Bone marrow (tissue), 2 donors: ENCODE measurements around the gene HOXB9.
A peak's percentile ranks its signal among the peaks of the same experiment; 100 is the strongest.

ENCODE experiments used
- DNase-seq, 2 donors: peaks; one replicate each; lab custom pipeline; 2025; lab: John Stamatoyannopoulos, UW

Gene HOXB9

DNA sequence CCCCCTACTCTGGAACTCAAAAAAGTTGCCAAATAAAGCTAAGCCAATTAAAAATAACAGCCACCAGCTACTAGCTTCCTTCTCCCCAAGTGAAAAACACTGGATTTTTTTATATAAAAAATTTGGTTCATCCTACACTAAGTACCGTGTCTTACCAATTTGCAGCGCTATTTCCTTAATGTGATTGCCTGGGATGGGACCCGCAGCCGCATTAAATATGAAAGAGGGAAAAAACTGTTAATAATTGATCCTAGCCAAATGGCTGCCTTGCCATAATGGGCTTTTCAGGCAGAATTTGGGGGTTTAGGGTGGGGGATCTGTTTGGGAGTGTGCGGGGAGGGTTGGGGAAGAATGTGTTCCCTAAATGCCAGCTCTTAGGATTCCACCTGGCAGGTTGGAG, 2.0 kb downstream of the HOXB9 start:
- no peak for DNase-seq

DNA sequence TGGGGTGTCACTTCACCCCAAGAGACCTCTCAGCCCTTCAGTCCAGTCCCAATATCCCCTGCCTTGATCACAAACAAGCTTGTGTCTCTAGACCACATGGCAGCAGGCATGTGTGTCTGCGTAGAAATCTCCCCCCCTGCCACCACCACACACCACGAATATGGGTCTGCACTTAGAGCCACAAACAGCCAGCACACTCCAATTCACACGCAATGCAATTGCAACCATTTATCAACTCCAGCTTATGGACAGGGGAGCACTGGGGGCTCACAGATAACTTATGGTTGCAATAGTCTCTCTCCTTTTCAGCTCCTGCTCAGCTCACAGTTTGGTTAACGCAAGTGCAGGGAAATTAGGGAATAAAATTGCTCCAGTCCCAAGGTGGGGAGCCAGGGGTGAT, 2.6 kb downstream of the HOXB9 start:
- DNase-seq, result no peak

DNA sequence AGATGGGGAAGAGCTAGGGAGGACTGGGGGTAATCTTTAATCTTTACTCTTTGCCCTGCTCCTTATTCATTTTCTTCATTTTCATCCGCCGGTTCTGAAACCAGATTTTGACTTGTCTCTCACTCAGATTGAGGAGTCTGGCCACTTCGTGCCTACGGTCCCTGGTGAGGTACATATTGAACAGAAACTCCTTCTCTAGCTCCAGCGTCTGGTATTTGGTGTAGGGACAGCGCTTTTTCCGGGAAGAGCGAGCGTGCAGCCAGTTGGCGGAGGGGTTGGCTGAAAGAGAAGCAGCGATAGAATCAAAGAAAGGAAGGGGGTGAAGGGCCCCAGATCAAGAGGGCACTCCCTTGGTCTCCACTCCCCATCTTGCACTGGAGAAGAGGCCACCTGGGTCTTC, 3.3 kb downstream of the HOXB9 start:
- no peak for DNase-seq

DNA sequence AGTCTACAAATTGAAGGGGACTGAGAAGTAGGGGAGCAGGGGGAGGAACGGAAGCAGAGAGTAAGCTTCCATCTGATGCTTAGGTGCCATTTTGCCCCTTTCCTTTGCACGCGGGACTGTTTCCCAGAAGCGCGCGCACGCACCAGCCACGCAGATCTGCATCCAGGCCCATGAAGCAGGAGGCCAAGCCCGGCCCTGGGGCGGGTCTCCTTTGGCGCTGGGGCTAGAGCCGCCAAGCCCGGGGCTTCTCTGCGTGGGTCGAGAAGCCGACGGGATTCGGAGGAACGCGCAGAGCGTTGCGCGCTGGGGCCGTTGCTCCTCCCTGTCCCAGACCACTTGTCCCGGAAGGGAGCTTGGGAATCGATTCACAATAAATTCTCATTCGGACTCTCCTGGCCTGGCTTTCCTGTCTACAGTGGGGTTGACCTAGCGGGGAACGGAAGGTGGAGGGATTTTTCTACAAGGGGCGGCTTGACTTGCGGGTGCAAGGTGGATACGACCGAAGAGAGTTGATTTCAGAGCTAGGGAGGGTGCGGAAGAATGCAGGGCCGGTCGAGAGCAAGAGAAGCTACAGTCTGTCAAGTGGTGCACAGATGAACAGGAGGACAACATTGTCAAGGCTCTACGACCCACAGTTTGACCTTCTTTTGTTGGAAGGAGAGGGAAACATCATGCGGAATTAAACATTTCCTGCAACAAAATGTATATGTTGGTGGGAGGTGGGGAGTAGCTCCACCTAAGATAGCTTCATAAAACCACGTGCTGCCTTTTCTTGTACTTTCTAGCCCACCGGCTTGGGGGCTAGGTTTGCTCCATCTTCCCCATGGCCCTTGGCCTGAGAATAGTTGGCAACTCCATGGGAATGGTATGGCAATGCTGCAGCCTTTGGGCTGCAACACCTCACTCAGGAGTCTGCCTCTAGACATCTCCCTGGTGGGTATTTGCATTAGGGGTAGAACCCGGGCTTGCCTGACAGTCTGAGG, 4.5 kb downstream of the HOXB9 start:
- DNase-seq, result no peak

DNA sequence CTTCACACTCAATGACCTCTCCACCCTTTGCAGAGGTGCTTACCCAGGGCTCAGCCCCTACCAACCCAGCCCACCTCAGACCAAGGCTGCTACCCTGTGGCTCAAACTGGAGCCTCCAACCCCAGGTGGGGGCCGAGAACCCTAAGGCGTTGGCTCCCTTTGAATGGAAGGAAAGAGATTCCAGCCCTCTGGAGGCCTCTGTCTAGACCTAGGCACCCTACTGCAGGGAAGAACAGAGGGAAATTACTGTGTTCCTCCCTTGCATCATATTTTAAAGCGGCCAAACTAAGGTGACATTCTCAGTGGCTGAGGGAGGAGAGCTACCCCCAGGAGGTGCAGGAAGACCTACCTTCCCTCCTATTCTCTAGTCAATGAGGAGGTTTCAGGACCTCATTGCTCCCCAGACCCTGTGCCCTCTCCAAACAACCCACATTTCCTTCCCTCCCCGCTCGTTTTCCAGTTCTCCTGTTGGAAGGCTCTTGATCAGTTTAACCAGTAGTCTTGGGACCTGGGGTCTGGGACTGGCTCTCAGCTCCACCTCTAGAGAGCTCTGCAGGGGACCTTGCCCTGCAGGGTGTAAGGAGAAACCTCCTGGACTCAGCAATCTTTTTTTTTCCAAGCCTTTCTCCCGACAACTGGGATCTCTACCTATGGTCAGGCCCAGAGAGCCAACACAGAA, 5.6 kb downstream of the HOXB9 start:
- no peak for DNase-seq

DNA sequence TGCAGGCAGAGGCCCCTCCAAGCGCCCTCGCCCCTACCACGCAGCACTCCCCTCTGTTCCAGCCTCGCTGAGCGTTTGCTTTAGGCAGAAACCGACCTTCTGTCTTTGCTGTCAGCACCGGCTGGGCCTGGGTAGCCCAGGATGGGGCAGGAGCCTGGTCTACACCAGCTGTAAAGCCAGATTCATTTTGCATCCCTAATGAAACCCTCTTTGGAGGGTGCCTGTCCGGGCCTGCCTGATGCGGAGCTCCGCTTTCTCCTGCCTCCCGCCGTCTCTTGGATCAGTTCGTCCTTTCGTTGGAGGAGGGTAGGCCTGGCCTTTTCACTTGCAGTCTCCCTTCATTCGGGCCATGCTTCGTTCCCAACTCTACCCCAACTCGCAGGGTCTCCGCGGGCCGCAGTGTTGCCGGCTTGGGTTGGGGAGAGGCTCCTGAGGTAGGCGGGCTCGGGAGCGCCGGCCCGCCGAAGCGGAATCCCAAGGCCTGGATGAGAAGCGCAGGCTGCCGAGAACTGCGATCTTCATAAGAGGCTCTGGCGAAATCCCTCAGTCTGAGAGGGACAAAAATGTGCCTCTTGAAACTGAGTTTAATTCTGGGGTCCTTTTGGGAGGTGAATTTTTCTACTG, 6.2 kb downstream of the HOXB9 start:
- no peak for DNase-seq

DNA sequence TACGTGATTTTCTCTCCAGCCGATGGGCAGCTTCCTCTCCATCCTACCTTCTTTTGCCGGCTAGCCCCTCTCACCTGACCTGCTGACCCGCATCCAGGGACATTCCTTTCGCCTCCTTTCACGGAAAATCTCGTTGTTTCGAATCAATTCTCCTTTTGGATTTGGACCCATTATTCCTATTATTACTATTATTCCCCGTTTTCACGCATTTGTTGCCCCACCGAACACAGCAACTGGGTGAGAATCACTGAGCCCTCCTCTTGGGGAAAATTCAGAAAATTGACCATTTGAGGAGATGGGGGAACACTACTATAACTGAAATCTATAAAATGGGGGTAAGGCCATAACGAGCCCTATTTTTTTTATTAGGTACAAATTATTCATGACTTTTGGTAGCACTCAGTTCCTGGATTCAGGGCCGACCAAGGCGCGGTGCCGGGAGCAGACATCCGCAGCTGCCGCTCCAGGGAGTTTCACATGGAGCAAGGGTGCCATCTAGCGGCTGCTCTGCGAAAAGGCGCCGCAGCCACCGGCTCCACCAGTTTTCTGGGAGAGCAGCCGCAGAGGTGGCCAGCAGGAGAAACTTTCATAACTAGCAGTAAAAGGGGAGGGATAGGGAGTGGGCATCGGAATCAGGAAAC, 7.8 kb downstream of the HOXB9 start:
- DNase-seq, result peak; percentile 44 to 64

DNA sequence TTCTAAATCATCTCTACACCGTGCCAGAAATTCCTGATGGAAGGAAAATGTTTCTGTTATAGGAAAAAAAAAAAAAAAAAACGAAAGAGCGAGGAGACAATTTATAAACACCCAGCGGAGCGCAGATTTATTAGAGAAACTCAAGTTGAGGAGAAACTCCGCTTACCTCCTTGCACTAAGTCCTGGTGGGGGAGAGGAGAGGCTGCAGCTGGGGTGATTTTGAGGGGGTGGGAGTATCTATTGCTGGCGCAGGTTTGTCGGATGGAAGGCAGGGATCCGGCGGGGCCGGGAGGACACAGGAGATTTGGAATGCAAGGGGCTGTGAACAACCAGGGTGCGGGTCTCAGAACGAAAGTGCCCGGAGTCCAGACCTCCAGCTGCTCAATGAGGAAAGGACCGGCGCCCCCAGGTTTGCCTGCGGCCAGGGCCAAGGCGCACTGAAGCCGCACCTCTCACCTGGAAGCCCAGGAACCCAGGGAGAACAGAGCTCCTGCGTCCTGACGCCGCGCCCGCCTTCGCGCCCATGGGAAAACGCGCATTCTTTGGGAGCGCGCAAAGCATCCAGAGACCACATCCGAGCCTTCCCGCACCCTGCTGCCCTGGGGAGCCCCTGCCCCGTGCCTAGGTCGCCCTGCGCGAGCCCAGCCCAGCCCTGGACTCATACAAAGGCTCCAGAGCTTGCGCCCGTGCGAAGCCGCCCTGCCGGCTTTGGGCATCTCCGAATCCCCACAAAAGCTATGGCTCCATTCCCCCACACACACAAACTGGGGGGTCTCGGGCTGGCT, 8.5 kb downstream of the HOXB9 start:
- DNase-seq, result no peak

DNA sequence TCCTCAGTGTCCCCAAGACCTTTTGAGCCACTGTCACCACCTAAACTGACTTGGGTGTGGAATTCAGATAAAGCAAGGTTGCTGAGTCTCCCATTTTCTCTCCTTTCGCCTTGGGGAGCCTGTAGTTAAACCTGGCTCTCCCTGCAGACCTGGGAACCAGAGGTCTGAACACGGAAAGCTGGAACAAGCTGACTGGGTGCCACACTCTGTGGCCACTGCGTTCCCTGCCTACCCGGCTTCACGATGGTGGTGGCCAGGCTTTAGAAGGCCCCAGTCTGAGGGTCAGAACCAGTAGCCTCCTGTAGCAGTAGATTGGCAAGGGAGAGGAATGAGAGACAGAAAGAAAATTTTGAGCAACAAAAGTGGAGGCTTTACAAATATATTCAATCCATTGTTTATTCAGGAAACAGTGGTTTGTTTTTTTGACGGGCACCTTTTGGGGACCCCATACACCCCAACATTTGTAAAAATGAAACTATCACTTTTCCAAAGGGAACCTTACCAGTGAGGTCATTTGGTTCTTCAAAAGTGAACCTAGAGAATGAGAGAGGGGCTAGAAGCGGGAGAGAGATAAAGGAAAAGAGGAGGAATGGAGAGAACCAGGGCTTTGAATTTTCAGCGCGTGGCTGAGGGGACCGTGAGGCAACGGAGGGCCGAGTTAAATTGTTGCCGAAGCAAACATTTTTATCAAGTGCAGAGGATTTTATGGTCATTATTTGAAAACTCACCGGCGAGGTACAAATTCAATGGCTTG, 9.3 kb downstream of the HOXB9 start:
- DNase-seq, result no peak

DNA sequence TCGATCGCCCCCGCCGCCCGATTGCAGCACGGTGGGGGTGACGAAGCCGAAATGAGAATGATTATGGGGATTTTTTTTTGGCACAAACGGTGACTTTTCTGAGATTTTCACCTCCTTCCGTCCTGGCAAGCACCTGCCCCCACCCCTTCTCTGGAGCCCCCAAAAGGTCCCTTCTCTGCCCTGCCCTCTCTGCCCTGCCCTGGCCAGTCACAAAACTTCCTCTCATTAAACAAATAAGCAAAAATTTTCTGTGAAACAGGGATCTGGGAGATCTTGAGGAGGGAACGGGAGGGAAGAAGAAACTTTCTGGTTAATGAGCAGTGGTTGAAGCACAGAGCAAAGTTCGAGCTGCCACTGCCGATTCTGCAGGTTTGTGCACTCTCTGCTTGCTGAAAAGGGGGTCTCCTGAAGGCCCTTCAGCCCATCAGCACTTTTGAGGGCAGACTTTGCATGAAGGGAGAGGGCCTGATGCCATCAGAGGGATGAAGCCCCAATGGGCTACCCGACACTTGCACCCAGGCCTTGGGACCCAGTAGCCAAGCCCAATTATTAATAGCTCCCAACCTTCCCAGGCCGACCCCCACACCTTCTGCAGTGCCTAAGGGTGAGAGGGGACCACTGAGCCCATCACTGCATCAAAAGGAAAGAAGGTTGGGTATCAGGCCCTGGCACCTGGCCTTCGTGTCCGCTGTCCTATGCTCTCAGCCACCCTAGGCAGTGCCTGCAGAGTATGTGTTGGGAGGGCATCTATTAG, 10.0 kb downstream of the HOXB9 start:
- no peak for DNase-seq

DNA sequence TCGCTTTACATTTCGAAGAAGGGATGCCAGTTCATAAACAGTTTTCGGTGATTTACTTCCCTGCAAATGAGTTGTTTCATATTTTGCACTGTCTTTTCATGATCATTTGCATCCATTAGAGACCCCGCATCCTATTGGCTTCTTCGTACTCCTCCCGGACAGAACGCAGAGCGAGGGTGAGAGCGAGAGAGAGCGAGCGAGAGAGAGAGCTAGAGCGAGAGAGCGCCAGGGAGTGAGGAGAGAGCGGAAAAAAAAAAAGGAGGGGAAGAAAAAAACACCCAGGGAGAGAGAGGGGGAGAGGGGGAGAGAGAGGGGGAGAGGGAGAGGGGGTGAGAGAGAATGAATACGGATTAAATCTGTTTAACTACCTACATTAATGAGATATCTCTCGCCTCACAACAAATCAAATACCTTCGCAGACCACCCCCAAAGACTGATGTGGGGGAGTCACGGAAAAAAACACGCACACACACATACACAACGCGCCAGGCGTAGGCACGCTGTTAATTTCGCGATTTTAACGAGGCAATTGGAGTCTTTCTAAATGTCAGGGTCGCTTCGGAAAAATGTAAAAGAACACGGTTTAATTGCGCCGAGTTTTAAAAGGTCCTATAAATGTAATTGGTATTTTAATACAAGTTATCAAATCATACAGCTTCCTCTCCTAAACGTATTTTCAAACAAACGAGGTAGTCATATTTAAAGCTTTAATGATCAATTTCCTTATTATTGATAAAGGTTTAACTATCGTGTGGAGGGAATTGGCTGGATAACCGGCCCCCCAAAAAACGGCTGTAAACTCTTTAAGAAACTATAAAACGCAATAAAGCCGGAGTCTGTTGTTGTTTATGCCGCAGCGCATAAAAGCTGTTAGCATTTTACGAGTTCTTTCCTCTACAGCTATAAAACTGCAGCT, 10.9 kb downstream of the HOXB9 start, which contains the start of gene HOXB8:
Gene HOXB8 (minus strand): TSS at position 246 of the 916 bp plus-strand sequence. CDS start 588 bp downstream, outside the sequence.
- DNase-seq, result peak in 1 of 2 donors; percentile 8

DNA sequence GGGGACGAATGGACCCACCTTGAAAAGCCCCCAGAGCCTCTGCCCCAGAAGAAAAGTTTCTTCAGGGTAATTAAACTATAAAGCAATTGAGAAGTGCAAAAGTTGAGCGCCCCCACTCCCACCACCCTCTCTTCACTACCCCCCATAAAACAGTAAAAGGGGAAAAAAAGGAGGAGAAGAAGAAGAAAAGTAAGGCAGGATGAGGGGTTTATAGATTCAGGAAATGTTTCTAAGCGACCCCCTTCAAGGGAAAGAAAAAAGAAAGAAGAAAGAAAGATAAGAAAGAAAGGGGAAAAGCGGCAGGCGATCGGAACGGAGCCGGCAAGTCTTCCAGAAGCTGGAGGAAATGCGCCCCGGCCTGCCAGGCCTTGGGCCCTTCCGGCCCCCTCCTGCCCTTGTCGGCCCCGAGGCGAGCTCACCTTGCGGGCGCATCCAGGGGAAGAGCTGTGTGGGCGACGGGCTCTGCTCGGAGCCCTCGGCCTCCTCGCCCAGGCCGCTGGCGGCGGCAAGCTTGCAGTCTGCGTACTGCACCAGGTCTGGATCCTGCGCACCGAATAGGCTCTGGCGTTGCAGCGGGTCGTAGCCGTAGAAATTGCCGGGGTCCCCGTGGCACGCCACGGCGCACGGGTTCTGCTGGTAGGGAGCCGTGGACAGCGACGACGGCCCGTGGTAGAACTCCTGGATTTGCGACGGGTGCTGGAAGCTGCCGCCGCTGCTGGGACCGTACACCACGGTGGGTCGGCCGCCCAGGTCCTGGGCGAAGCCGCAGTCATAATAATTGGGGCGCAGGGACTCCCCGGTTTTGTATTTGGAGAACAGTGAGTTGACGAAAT, 12.1 kb downstream of the HOXB9 start:
- peak in 1 of 2 donors; percentile 66 for DNase-seq

DNA sequence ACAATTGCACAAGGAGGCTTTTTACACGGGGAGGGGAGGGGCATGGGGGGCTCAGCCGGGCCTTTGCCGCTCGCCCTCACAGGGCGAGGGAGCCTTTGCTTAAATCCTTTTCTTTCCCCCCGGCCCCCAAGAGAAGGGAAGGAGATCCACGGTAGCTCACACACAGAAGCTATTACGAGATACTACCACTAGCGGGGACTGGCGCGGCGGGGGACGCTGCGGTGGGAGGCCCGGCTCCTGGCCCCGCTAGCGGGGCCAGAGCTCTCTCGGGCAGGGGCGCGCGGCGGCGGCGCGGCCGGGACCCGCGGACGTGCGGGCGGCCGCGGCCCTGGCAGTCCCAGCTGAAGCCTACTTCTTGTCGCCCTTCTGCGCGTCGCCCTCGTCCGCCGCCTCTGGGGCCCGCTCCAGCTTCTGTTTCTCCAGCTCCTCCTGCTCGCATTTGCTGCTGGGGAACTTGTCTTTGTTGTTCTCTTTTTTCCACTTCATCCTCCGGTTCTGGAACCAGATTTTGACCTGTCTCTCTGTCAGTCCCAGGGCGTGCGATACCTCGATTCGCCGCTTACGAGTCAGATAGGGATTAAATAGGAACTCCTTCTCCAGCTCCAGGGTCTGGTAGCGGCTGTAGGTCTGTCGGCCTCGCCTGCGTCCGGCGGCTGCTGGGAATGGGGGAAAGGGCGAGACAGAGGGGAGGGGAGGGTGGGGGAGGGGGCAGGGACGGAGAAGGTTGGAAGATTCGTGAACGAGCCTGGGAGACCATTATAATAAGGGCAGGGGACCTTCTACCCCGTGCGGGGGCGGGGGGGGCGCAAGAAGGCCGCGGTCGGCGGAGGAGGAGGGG, 13.1 kb downstream of the HOXB9 start:
- DNase-seq, result peak in 1 of 2 donors; percentile 82

DNA sequence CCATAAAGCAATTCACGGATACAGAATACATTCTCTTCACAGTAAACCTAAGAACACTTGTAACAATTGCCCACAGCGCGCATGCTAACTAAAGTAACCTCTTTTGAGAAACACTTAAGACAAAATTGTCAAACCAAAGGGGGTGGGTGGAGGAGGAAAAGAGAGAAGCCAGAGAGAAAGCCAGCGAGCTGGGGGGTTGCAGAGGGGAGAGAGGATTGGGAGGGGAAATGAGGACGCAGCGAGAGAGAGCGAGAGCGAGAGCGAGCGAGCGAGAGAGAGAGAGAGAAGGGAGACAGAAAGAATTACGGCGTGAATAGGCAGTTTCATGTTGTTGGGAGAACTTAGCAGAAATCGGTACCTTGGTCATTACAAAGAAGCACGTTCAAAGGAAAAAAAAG, 13.7 kb downstream of the HOXB9 start:
- DNase-seq, result no peak

DNA sequence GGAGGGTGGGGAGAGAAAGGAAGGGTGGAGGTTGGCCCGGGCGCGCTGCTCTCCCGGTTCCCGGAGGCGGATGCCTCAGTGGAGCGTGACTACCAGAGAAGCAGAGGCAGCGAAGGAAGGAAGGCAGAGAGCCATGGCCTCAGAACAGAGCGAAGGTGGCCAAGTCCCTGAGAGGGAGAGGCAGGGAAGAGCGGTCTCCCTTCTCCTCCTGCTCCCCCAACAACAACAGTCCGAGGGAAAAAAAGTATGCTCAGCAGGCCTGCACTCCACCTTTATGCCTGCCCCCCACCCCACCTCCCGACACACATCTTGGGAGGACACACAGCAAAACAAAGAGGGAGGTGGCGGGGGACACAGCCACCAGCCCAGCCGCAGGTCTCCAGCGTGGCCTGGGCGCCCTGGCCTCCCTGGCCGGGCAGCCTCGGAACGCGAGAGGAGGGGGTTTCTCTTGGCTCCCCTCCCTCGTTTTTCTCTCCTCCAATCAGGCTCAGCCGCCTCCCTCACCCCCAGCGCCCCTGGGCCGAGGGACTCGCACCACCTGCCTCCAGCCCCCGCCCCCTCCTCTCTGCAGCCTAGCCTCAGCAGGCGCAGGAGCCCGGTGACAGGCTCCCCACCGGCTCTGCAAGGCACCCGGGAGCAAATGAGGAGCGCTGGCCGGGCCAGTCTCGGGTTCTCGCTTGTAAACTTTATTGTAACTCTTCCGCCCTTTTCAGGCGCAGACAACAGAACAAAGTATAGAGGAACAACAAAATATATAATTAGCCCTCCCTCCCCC, 14.3 kb downstream of the HOXB9 start:
- DNase-seq, result peak in 1 of 2 donors; percentile 34

DNA sequence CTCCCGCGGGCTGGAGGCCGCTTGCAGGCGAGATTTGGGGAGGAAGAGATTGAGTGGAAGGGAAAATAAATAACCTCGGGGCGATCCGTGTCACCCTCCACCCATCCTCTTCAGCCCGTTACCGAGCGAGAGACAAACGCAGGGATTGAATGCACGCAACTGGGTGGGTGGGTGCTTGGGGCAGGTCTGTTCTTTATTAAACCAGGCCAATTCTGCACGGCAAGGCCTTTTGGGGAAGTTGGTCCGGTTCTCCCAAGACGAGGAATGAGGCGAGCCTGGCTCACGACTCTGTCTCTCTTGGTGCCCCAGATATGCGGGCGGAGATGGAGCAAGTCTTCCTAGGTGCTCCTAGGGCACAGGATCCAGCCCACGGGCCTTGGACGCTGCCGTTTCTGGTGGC, 14.9 kb downstream of the HOXB9 start:
- no peak for DNase-seq
